AG04450 (cell line): ENCODE measurements around the gene MLH3. TPM values are rescaled to one million over a fixed set of nuclear protein-coding genes. Genes with fewer than 3 reads are reported as not detected.

ENCODE experiments used
- CTCF ChIA-PET: fragments of 300-600, 350-600 bp; formaldehyde crosslinking; extraction: SDS; loops from one replicate; lab custom pipeline; 2022; ENCODE audit warnings: antibody characterized with exemption, inconsistent platforms; lab: Charles Lee
- POLR2A ChIA-PET: fragments of 350-600 bp; formaldehyde crosslinking; extraction: SDS; loops from one replicate; lab custom pipeline; 2021; ENCODE audit warnings: antibody characterized with exemption, inconsistent platforms; lab: Yijun Ruan, JAX
- DNase-seq: peaks from one replicate; pipeline ENCODE4 v3.0.0-alpha.2; 2011; ENCODE audit warnings: low read depth, low spot score
- H3K27ac ChIP-seq: one replicate; pipeline ENCODE4 v1.5.1; 2012; ENCODE audit warnings: low read depth, low read length, control low read depth
- H3K27me3 ChIP-seq: one replicate; pipeline ENCODE4 v1.6.0; 2012; ENCODE audit warnings: low read length; ENCODE audit not compliant: control insufficient read depth, insufficient read depth
- H3K4me3 ChIP-seq: 2 replicates; pipeline ENCODE4 v1.5.1; 2011; ENCODE audit warnings: mild to moderate bottlenecking, low read depth, low read length, control low read depth
- H3K9me3 ChIP-seq: 2 replicates; pipeline ENCODE4 v1.5.1; 2012; ENCODE audit warnings: low read length; ENCODE audit not compliant: control insufficient read depth, insufficient read depth
- polyA plus RNA-seq: library from polyadenylated mRNA; depleted of rRNA; stranded (reverse); fragments of >200 nt; gene quantifications from 2 replicates; pipeline ENCODE4 v1.2.3, GENCODE V29; 2011
- TF ChIP-seq, protein P1 (sequence below): IDR thresholded peaks from 2 replicates; pipeline ENCODE4 v1.5.1; 2011; ENCODE audit warnings: low read depth, low read length, control low read depth, inconsistent platforms

Gene MLH3
- polyA plus RNA-seq, 1 experiment: 16.2 TPM

DNA sequence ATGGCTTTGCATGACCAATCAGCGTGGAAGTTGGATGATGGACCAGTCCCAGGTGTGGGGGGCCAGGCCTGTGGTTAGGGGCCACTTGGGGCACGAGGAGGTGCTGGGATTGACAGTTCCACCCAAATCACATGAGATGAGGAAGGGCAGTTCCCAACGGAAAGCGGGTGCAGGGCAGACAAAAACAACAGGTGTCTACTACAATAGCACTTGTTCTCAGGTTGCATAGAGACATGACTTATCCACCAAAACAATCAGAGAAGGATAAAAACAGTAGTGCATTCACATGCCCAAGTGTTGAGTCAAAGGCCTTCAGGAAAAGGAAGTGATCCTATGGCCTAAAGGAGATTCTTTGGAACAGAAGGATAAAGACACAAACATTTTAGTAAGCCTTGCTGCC is 63.1 kb downstream of the MLH3 start:
- CTCF ChIA-PET: no interaction called here
- TF ChIP-seq, protein P1, sequence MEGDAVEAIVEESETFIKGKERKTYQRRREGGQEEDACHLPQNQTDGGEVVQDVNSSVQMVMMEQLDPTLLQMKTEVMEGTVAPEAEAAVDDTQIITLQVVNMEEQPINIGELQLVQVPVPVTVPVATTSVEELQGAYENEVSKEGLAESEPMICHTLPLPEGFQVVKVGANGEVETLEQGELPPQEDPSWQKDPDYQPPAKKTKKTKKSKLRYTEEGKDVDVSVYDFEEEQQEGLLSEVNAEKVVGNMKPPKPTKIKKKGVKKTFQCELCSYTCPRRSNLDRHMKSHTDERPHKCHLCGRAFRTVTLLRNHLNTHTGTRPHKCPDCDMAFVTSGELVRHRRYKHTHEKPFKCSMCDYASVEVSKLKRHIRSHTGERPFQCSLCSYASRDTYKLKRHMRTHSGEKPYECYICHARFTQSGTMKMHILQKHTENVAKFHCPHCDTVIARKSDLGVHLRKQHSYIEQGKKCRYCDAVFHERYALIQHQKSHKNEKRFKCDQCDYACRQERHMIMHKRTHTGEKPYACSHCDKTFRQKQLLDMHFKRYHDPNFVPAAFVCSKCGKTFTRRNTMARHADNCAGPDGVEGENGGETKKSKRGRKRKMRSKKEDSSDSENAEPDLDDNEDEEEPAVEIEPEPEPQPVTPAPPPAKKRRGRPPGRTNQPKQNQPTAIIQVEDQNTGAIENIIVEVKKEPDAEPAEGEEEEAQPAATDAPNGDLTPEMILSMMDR: no peak
- Histone ChIP-seq H3K4me3 (no peak overlapping the region), H3K27ac (no peak overlapping the region), H3K27me3 (no peaks in the 10 kb centered on the region), H3K9me3 (no peaks in the 10 kb centered on the region)
- POLR2A ChIA-PET: no interaction called here
- no peak for DNase-seq

DNA sequence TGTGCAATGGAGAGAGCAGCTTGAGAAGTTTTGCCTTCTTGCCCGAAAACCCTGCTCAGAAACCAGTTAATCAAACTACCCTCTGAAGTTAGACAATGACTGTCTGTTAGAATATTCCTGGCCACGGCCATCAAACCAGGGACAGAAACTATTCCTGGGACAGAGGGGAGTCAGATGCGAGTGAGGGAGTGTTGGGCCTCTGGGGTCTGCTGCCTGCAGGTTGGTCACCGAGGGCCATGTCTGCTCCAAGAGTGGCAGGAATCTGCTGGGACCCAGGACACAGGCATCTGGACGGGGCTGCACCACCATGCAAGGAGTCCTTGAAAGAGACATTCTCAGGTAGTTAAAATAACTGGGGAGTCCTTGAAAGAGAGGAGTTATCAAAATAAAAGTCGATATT is 65.5 kb downstream of the MLH3 start:
- POLR2A ChIA-PET: no interaction called here
- Histone ChIP-seq H3K4me3 (no peak overlapping the region), H3K27me3 (no peaks in the 10 kb centered on the region), H3K9me3 (no peaks in the 10 kb centered on the region; the same call in 1 of the 2 replicates), H3K27ac (no peak overlapping the region)
- no peak for DNase-seq
- TF ChIP-seq, protein P1: no peak
- CTCF ChIA-PET: no interaction called here

DNA sequence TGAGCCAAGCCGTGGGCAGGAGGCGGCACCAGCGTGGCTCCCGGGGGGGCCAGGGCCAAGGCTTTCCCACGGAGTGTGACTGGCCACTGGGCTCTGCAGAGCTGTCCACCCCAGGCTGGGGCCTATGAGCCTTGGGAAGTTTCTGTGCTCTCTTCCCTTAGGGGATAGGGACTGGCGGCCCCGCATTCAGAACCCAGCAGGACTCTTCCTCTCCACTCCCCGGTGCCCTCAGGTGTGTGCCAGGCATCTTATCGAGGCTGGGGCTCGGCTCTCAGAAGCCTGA is 66.3 kb downstream of the MLH3 start:
- CTCF ChIA-PET: no interaction called here

DNA sequence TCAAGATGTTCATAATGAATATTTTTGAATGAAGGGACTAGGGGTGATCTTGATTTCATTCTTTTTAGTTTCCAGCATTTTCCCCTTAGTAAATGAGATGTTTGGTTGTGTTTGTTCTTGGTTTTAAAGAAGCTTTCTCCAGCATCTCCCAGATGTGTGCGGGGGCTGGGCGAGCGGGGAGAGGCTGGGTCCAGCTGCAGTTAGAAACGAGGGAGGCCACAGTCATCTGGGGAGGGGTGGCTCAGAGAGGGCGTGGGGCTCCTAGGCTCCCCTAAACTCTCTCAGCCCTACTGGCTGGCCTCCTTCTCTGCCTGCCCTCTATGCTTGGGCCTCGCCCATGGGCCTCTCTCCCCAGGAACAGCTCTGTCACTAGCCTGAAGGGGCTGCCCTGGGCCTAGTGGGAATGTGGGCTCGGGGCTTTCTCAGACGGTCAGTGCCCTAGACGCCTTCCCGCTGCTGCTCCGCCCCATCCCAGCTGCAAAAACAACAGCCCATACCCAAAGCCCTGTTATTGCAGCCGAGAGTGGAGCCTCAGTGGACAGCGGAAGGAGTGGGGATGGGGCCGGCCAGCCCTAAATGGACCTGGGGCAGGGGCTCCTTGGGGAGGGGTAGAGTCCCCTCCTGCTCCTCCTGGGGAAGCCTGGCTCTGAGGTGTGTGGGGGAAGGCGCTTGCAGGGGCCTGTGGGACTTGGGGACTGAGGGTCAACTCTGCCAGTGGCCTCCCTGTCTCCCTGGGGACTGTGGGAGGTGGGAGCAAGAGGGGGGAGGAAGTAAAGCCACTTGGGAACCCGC is 66.8 kb downstream of the MLH3 start:
- POLR2A ChIA-PET: no interaction called here

More for the DNA sequence above, 66.3 kb downstream of the MLH3 start:
- TF ChIP-seq, protein P1: no peak
- DNase-seq: no peak
- POLR2A ChIA-PET: no interaction called here
- H3K4me3 ChIP-seq: no peak overlapping the region
- no peak overlapping the region for H3K27ac ChIP-seq
- H3K27me3 ChIP-seq: no peaks in the 10 kb centered on the region
- H3K9me3 ChIP-seq: no peaks in the 10 kb centered on the region; the same call in 1 of the 2 replicates

DNA sequence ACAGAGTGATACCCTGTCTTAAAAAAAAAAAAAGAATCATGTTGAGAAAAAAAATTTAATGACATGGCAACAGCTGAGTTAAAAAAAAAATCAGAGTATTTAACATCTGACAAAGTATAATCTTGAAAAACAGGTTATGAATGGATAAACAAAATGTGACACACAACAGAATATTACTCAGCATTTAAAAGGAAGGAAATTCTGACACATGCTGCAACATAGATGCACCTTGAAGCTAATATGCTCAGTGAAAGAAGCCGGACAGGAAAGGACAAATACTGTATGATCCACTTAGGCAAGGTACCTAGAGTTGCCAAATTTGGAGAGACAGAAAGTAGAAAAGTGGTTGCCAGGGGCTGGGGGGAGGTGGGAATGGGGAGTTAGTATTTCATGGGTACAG is 67.9 kb downstream of the MLH3 start:
- Histone ChIP-seq H3K27me3 (no peaks in the 10 kb centered on the region), H3K27ac (no peak overlapping the region), H3K9me3 (no peaks in the 10 kb centered on the region; the same call in 1 of the 2 replicates), H3K4me3 (no peak overlapping the region)
- TF ChIP-seq, protein P1: no peak
- POLR2A ChIA-PET: interaction anchor here (0.7 kb wide), 1 partner anchor 50 kb away, joined by 3 read pairs; no protein-coding TSS in a partner anchor
- CTCF ChIA-PET: no interaction called here
- DNase-seq: no peak

More for the DNA sequence above, 66.8 kb downstream of the MLH3 start:
- no peak overlapping the region for H3K27ac ChIP-seq
- CTCF ChIA-PET: interaction anchor here (0.6 kb wide), 1 partner anchor 106 kb away, joined by 3 read pairs; no protein-coding TSS in a partner anchor
- no peaks in the 10 kb centered on the region; the same call in 1 of the 2 replicates for H3K9me3 ChIP-seq
- DNase-seq: no peak
- TF ChIP-seq, protein P1: no peak
- H3K4me3 ChIP-seq: no peak overlapping the region
- H3K27me3 ChIP-seq: no peaks in the 10 kb centered on the region
